Measurements from ENCODE around the gene FSTL3.

GRCh38 chr19:641702-642101, 34.5 kb upstream of the FSTL3 start:
- TF ChIP-seq CTCF (conservative IDR thresholded peaks at IDR 0.05; ENCODE audit: low read length) (no peak), EZH2phosphoT487 (IDR thresholded peaks at IDR 0.05; ENCODE audit: borderline replicate concordance, low read depth, low read length) (no peak)

All from OCI-LY7 (cell line).